WTC11 (cell line): ENCODE measurements around the gene ASB15.

Source experiments
- CTCF ChIP-seq: fragments of 200-600 bp; IDR thresholded peaks from 2 replicates; pipeline ENCODE4 v1.8.0; 2022; ENCODE audit warnings: antibody characterized with exemption
- ETV6 ChIP-seq: sonication (generic); formaldehyde crosslinking; IDR thresholded peaks from 2 replicates; pipeline ENCODE4 v1.8.1; 2022; ENCODE audit warnings: mild to moderate bottlenecking, missing genetic modification reagents
- KAT7 ChIP-seq: sonication (generic); formaldehyde crosslinking; IDR thresholded peaks from 2 replicates; pipeline ENCODE4 v1.8.1; 2023; ENCODE audit warnings: missing genetic modification reagents, mild to moderate bottlenecking, borderline replicate concordance
- PRDM15 ChIP-seq: sonication (generic); formaldehyde crosslinking; IDR thresholded peaks from 2 replicates; pipeline ENCODE4 v1.8.0; 2022; ENCODE audit warnings: missing genetic modification reagents
- PREB ChIP-seq: sonication (generic); formaldehyde crosslinking; IDR thresholded peaks from 2 replicates; pipeline ENCODE4 v1.8.1; 2022; ENCODE audit warnings: mild to moderate bottlenecking, missing genetic modification reagents, moderate library complexity, borderline replicate concordance
- SOX15 ChIP-seq: fragments of 250-450 bp; sonication (Bioruptor Pico); IDR thresholded peaks from 2 replicates; pipeline ENCODE4 v1.9.0; 2021; ENCODE audit warnings: mild to moderate bottlenecking
- ZNF232 ChIP-seq: sonication (generic); formaldehyde crosslinking; IDR thresholded peaks from 2 replicates; pipeline ENCODE4 v1.8.0; 2022; ENCODE audit warnings: mild to moderate bottlenecking, missing genetic modification reagents
- ZNF416 ChIP-seq: fragments of 250-450 bp; sonication (Bioruptor Pico); IDR thresholded peaks from 2 replicates; pipeline ENCODE4 v1.9.0; 2021; ENCODE audit warnings: mild to moderate bottlenecking, inconsistent platforms

- TF ChIP-seq ZNF232 (CRISPR knock-in tag) (no peak), PREB (CRISPR knock-in tag) (no peak), SOX15 (CRISPR knock-in tag) (no peak), CTCF (no peak), KAT7 (no peak), ETV6 (no peak), ZNF416 (CRISPR knock-in tag) (no peak), PRDM15 (CRISPR knock-in tag) (no peak)
Measured at GRCh38 chr7:123637203-123637602, 35.6 kb downstream of the ASB15 start.
